Keratinocyte (primary cell): Measurements from ENCODE around the gene OR5AR1. TPM values are rescaled to one million over a fixed set of nuclear protein-coding genes. Genes with fewer than 3 reads are reported as not detected.

Experiments
- DNase-seq: peaks from one replicate; pipeline ENCODE4 v3.0.0-alpha.2; 2011; ENCODE audit warnings: low read depth, missing footprints, low spot score
- FAIRE-seq: peaks from 2 replicates; lab custom pipeline; 2011; peaks lifted over from hg19 to GRCh38; lab: Jason Lieb, UNC
- H2AFZ ChIP-seq: 2 replicates; pipeline ENCODE4 v1.6.0; 2012; ENCODE audit warnings: low read length, control low read depth, inconsistent platforms; ENCODE audit not compliant: control insufficient read depth
- H3K27ac ChIP-seq: 2 replicates; pipeline ENCODE4 v1.5.1; 2011; ENCODE audit warnings: low read length; ENCODE audit not compliant: control insufficient read depth, insufficient read depth
- H3K27me3 ChIP-seq: 3 replicates; pipeline ENCODE4 v1.6.0; 2011; ENCODE audit warnings: low read length; ENCODE audit not compliant: control insufficient read depth, insufficient read depth; ENCODE audit errors: extremely low read depth
- H3K36me3 ChIP-seq, 2 experiments: 2 replicates in 1 of 2; 3 replicates in 1 of 2; pipeline ENCODE4 v1.5.1; 2011; ENCODE audit warnings: low read length in 2 of 2, mild to moderate bottlenecking in 1 of 2; ENCODE audit not compliant: control insufficient read depth in 2 of 2, insufficient read depth in 2 of 2; ENCODE audit errors: extremely low read depth in 1 of 2
- H3K4me1 ChIP-seq: 3 replicates; pipeline ENCODE4 v1.5.1; 2011; ENCODE audit warnings: low read length; ENCODE audit not compliant: control insufficient read depth, insufficient read depth; ENCODE audit errors: extremely low read depth
- H3K4me2 ChIP-seq: 3 replicates; pipeline ENCODE4 v1.6.0; 2011; ENCODE audit warnings: low read depth, low read length; ENCODE audit not compliant: control insufficient read depth, insufficient read depth; ENCODE audit errors: extremely low read depth
- H3K4me3 ChIP-seq, 3 experiments: fragments of 200-600 bp in 1 of 3; sonication (generic) in 1 of 3; 2 replicates in 2 of 3; 3 replicates in 1 of 3; pipeline ENCODE4 v1.5.1; 2011 to 2016; ENCODE audit warnings: low read length in 3 of 3, mild to moderate bottlenecking in 3 of 3, control low read depth in 2 of 3, inconsistent platforms in 1 of 3, low read depth in 1 of 3, mixed read lengths in 1 of 3, mixed run types in 1 of 3, moderate library complexity in 1 of 3; ENCODE audit not compliant: control insufficient read depth in 2 of 3, insufficient read depth in 2 of 3; ENCODE audit errors: extremely low read depth in 1 of 3
- H3K79me2 ChIP-seq: 2 replicates; pipeline ENCODE4 v1.6.0; 2012; ENCODE audit warnings: low read length; ENCODE audit not compliant: control insufficient read depth, insufficient read depth
- H3K9ac ChIP-seq: 3 replicates; pipeline ENCODE4 v1.6.0; 2011; ENCODE audit warnings: low read length; ENCODE audit not compliant: control insufficient read depth, insufficient read depth; ENCODE audit errors: extremely low read depth
- H3K9me1 ChIP-seq: 3 replicates; pipeline ENCODE4 v1.6.0; 2011; ENCODE audit warnings: low read length; ENCODE audit not compliant: control insufficient read depth, insufficient read depth; ENCODE audit errors: extremely low read depth
- H3K9me3 ChIP-seq: 2 replicates; pipeline ENCODE4 v1.5.1; 2012; ENCODE audit warnings: low read depth, low read length; ENCODE audit not compliant: control insufficient read depth
- H4K20me1 ChIP-seq: 3 replicates; pipeline ENCODE4 v1.6.0; 2011; ENCODE audit warnings: low read length; ENCODE audit not compliant: control insufficient read depth, insufficient read depth; ENCODE audit errors: extremely low read depth
- EZH2 ChIP-seq: IDR thresholded peaks from one replicate; pipeline ENCODE4 v1.6.1; 2012; ENCODE audit warnings: inconsistent platforms, mild to moderate bottlenecking, low read length, moderate library complexity
- dilution Hi-C: fragments of 300-500 bp; cut with MboI; formaldehyde crosslinking; loops from one replicate; pipeline ENCODE4 v1.7.0; 2020; ENCODE audit warnings: low sequenced_read_pairs; ENCODE audit not compliant: extremely low pct_ligation_motif_present
- polyA plus RNA-seq, 5 experiments: library from polyadenylated mRNA; depleted of rRNA in 3 of 5; stranded (reverse) in 3 of 5; stranded (forward) in 1 of 5; unstranded in 1 of 5; fragments of >200 nt; gene quantifications; 1 replicate in 1 of 5; 2 replicates in 3 of 5; 3 replicates in 1 of 5; pipeline versions ENCODE4 v1.2.1 to v1.2.3, GENCODE V29; 2011 to 2012; ENCODE audit warnings: missing spikeins in 2 of 5, low read depth in 1 of 5, low replicate concordance in 1 of 5
- TF ChIP-seq, protein P1 (sequence below), 3 experiments: IDR thresholded peaks in 1 of 3; conservative IDR thresholded peaks in 1 of 3; optimal IDR thresholded peaks in 1 of 3; 2 replicates in 2 of 3; 3 replicates in 1 of 3; pipeline versions ENCODE3 to v1.5.1; 2011; ENCODE audit warnings: low read length in 3 of 3, mild to moderate bottlenecking in 3 of 3, moderate library complexity in 2 of 3, control low read depth in 1 of 3, inconsistent platforms in 1 of 3; ENCODE audit not compliant: insufficient read depth in 2 of 3; ENCODE audit errors: extremely low read depth in 1 of 3

OR5AR1 gene
- polyA plus RNA-seq, 1 donor (not counting 4 experiments of a cell fraction or from before 2014, with no cell fraction given) = not detected

DNA sequence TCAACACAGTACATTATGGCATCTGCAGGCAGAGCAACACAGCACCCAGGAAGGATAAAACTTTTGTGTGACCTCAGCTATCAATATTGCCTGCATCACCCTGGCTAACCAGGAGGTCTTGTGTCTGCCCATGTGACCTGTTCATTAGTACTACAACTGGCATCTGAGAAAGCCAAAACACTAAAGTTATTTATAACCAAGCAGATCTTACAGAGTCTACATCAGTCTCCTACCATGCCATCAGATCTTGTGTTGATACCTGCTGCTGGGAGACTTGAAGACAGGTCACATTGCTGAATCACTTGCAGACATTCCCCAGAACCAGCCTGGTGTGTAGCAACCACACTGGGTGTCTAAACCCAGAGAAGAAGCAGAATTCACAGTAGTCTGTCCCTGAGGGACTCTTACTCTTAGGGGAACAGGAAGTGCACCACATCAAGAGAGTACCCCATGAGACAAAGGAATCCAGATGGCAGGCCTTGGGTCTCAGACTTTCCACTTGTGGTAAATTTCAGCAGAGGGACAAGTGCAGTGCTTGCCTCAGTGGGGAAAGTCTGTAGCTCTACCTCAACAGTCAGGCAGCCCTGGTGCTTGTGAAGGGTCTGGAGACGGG lies 42.4 kb downstream of the OR5AR1 start:
- Histone ChIP-seq H3K27ac (no peak overlapping the region), H3K9me1 (no peaks in the 10 kb centered on the region), H3K9me3 (no peaks in the 10 kb centered on the region), H3K27me3 (no peaks in the 10 kb centered on the region), H3K4me3 (no peak overlapping the region), H3K9ac (no peak overlapping the region), H3K79me2 (no peaks in the 10 kb centered on the region), H3K4me1 (peaks cover 7% of the 10 kb centered on the region), H2AFZ (peak overlapping the region; percentile 50), H4K20me1 (no peaks in the 10 kb centered on the region), H3K4me2 (peak overlapping the region; percentile 42), H3K36me3 (no peaks in the 10 kb centered on the region)
- FAIRE-seq (no peak), DNase-seq (no peak)
- dilution Hi-C loops = no loop called here
- TF ChIP-seq, protein P1, sequence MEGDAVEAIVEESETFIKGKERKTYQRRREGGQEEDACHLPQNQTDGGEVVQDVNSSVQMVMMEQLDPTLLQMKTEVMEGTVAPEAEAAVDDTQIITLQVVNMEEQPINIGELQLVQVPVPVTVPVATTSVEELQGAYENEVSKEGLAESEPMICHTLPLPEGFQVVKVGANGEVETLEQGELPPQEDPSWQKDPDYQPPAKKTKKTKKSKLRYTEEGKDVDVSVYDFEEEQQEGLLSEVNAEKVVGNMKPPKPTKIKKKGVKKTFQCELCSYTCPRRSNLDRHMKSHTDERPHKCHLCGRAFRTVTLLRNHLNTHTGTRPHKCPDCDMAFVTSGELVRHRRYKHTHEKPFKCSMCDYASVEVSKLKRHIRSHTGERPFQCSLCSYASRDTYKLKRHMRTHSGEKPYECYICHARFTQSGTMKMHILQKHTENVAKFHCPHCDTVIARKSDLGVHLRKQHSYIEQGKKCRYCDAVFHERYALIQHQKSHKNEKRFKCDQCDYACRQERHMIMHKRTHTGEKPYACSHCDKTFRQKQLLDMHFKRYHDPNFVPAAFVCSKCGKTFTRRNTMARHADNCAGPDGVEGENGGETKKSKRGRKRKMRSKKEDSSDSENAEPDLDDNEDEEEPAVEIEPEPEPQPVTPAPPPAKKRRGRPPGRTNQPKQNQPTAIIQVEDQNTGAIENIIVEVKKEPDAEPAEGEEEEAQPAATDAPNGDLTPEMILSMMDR (optimal IDR thresholded peaks at IDR 0.05 in 1 of 3, IDR thresholded peaks at IDR 0.05 in 1 of 3, conservative IDR thresholded peaks at IDR 0.05 in 1 of 3; ENCODE audit: extremely low read depth in 1 of 3, insufficient read depth in 2 of 3, low read length in 3 of 3) = no peak
- TF ChIP-seq EZH2 = no peak

DNA sequence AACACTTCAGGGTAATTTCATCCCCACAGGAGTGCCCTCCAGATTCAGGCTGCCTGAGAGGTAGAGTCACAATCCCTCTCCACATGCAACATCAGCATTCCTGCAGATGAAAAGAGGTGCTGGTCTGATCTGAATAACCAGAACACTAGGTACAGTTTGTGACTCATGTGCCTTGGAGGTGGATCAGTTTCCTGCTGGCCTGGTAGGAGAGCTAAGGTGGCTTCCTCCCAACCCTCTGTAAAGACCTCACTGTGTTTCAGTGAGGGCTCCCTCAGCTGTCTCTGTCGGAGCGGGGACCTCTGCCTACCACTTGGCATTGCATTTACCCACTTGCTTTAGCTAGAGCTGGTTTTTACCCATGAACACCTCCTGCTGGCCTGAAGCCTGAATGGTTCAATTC lies 43.0 kb downstream of the OR5AR1 start:
- no peaks in the 10 kb centered on the region for H3K27me3 ChIP-seq
- H3K9me3 ChIP-seq = no peaks in the 10 kb centered on the region
- H3K9ac ChIP-seq = no peak overlapping the region
- no peak overlapping the region for H3K4me3 ChIP-seq
- dilution Hi-C loops = no loop called here
- TF ChIP-seq, protein P1 (optimal IDR thresholded peaks at IDR 0.05 in 1 of 3, IDR thresholded peaks at IDR 0.05 in 1 of 3, conservative IDR thresholded peaks at IDR 0.05 in 1 of 3; ENCODE audit: extremely low read depth in 1 of 3, insufficient read depth in 2 of 3, low read length in 3 of 3) = no peak
- no peak for TF ChIP-seq EZH2
- H4K20me1 ChIP-seq = no peaks in the 10 kb centered on the region
- peak overlapping the region; percentile 50 for H2AFZ ChIP-seq
- no peak overlapping the region for H3K27ac ChIP-seq
- no peaks in the 10 kb centered on the region for H3K9me1 ChIP-seq
- DNase-seq = no peak
- H3K4me1 ChIP-seq = peaks cover 7% of the 10 kb centered on the region
- no peaks in the 10 kb centered on the region for H3K79me2 ChIP-seq
- peak overlapping the region; percentile 42 for H3K4me2 ChIP-seq
- no peaks in the 10 kb centered on the region for H3K36me3 ChIP-seq
- peak; percentile 74 for FAIRE-seq
